Activated naive CD8-positive, alpha-beta T cell treated with anti-CD3 and anti-CD28 coated beads for 36 hours (primary cell): ENCODE measurements around the gene PDZRN3. TPM values are rescaled to one million over a fixed set of nuclear protein-coding genes. Genes with fewer than 3 reads are reported as not detected.
"Not testable (repeated sequence)": the region's sequence is repeated elsewhere in the genome, so short reads cannot be mapped to it uniquely, and the experiment has no call there.

Experiments
- DNase-seq: peaks from one replicate; pipeline ENCODE4 v3.0.0; 2021
- H3K27ac Mint-ChIP-seq: one replicate; pipeline ENCODE4 v1.8.0; 2022; ENCODE audit warnings: mild to moderate bottlenecking, moderate library complexity, mixed read lengths
- H3K27me3 Mint-ChIP-seq: one replicate; pipeline ENCODE4 v1.8.0; 2022; ENCODE audit warnings: mild to moderate bottlenecking, mixed read lengths
- H3K36me3 Mint-ChIP-seq: one replicate; pipeline ENCODE4 v1.8.0; 2021; ENCODE audit warnings: mild to moderate bottlenecking, mixed read lengths
- H3K4me1 Mint-ChIP-seq: one replicate; pipeline ENCODE4 v1.8.0; 2021; ENCODE audit warnings: mixed read lengths
- H3K4me3 Mint-ChIP-seq: one replicate; pipeline ENCODE4 v1.8.0; 2022; ENCODE audit warnings: mild to moderate bottlenecking, moderate library complexity, mixed read lengths
- H3K9me3 Mint-ChIP-seq: one replicate; pipeline ENCODE4 v1.8.0; 2022; ENCODE audit warnings: mixed read lengths
- total RNA-seq, 2 experiments: library from RNA; stranded (reverse); gene quantifications; one replicate each; pipeline ENCODE4 v1.2.3, GENCODE V29; 2021

Gene PDZRN3
- total RNA-seq, 2 experiments from 2014 or later: not detected

DNA sequence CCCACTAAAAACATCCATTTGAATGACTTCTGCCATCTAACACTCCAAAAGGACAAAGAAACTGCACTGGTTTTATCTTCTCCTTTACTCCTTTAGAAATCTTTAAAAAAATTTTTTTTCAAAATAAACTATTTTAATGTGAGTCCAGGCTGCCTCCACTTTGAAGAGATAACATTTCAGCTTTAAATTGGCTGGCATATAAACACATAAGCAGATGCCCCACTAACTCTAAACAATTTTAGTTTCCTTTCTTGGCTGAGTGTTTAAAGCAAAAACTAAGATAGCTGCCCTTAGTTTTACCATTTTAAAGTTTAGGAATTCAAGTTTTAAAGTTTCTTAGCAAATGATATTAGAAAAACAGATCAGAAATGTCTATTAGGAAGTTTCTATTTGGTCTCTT is 39.9 kb downstream of the PDZRN3 start:
- peaks cover 6% of the 10 kb centered on the region for H3K27me3 Mint-ChIP-seq
- no peak overlapping the region for H3K4me3 Mint-ChIP-seq
- DNase-seq: no peak
- H3K36me3 Mint-ChIP-seq: no peaks in the 10 kb centered on the region
- no peak overlapping the region for H3K27ac Mint-ChIP-seq
- no peaks in the 10 kb centered on the region for H3K9me3 Mint-ChIP-seq
- H3K4me1 Mint-ChIP-seq: no peaks in the 10 kb centered on the region

DNA sequence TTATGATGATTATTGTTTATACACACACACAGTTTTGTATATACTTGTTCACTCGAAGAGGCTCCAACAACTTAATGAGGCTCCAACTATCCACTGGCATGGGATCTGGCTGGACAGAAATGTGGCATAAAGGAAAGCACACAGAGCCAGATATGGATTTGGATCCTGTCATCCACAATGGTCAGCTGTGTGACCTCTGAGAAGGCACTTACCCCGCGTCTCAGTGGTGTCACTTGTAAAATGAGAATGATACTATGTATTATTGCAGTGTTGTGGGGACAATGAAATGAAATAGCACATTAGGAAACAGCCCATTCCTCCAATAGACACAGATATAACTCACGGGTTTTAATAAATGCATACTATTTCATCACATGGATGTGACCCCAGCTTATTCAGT is 42.2 kb downstream of the PDZRN3 start:
- Mint-ChIP-seq H3K36me3 (no peaks in the 10 kb centered on the region), H3K27ac (no peak overlapping the region), H3K4me3 (no peak overlapping the region), H3K27me3 (peaks cover 9% of the 10 kb centered on the region), H3K9me3 (no peaks in the 10 kb centered on the region), H3K4me1 (no peaks in the 10 kb centered on the region)
- no peak for DNase-seq

- H3K27ac Mint-ChIP-seq: no peak overlapping the region
- no peaks in the 10 kb centered on the region for H3K36me3 Mint-ChIP-seq
- H3K4me1 Mint-ChIP-seq: no peaks in the 10 kb centered on the region
- no peaks in the 10 kb centered on the region for H3K9me3 Mint-ChIP-seq
- no peak for DNase-seq
- no peak overlapping the region for H3K4me3 Mint-ChIP-seq
- peaks cover 9% of the 10 kb centered on the region for H3K27me3 Mint-ChIP-seq
Measured at GRCh38 chr3:73581134-73581846, 43.5 kb downstream of the PDZRN3 start.

- H3K27me3 Mint-ChIP-seq: peaks cover 11% of the 10 kb centered on the region
- no peaks in the 10 kb centered on the region for H3K4me1 Mint-ChIP-seq
- no peak overlapping the region for H3K4me3 Mint-ChIP-seq
- no peaks in the 10 kb centered on the region for H3K9me3 Mint-ChIP-seq
- H3K36me3 Mint-ChIP-seq: no peaks in the 10 kb centered on the region
- H3K27ac Mint-ChIP-seq: no peak overlapping the region
- DNase-seq: no peak
Measured at GRCh38 chr3:73580343-73580742, 44.4 kb downstream of the PDZRN3 start.

GRCh38 chr3:73577704-73578103 is 47.0 kb downstream of the PDZRN3 start:
- Mint-ChIP-seq H3K27ac (no peak overlapping the region), H3K36me3 (no peaks in the 10 kb centered on the region), H3K9me3 (no peaks in the 10 kb centered on the region), H3K4me3 (no peak overlapping the region), H3K27me3 (peaks cover 17% of the 10 kb centered on the region), H3K4me1 (no peaks in the 10 kb centered on the region)
- no peak for DNase-seq

DNA sequence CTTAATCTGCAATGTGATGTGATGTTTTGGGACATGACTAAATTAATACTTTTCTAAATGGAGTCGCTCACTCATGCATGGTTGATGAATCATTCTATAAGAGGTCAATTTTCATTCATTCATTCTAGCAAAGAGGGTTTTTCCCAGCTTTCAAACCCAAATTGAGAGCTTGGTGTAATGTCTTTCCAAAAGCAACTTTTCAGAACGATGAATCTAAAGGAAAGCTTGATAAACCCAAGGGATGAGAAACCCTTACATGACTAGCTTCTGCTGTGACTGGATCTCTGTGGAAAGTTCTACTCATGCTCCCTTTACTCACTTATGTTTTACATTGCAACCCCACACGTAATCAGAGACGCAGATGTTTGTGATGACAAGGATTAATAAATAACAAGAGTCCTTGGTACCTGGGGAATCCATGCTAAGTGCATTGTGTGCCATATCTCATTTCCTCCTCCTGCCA is 47.7 kb downstream of the PDZRN3 start:
- Mint-ChIP-seq H3K9me3 (no peaks in the 10 kb centered on the region), H3K4me1 (no peaks in the 10 kb centered on the region), H3K4me3 (no peak overlapping the region), H3K27ac (no peak overlapping the region), H3K36me3 (no peaks in the 10 kb centered on the region), H3K27me3 (peaks cover 24% of the 10 kb centered on the region)
- no peak for DNase-seq

DNA sequence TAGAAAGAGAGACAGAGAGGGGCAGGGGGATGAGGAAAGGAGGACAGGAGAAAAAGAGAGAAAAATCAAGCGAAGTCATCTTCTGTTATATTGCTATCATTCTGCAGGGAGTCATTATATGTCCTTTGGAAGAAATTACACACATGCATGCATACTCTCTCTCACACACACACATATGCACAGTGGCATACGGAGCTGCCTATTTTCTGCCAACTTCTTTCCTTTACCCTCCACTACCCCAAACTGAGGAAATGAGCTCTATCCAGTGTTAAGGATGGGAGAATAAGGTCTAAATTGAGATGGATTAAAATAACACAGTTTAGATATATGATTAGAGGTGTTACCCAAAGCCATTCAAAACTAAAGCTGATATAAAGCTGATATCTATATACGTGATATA is 48.8 kb downstream of the PDZRN3 start:
- H3K27ac Mint-ChIP-seq: no peak overlapping the region
- no peaks in the 10 kb centered on the region for H3K4me1 Mint-ChIP-seq
- H3K36me3 Mint-ChIP-seq: no peaks in the 10 kb centered on the region
- H3K27me3 Mint-ChIP-seq: peaks cover 35% of the 10 kb centered on the region
- no peak overlapping the region for H3K4me3 Mint-ChIP-seq
- no peaks in the 10 kb centered on the region for H3K9me3 Mint-ChIP-seq
- no peak for DNase-seq

DNA sequence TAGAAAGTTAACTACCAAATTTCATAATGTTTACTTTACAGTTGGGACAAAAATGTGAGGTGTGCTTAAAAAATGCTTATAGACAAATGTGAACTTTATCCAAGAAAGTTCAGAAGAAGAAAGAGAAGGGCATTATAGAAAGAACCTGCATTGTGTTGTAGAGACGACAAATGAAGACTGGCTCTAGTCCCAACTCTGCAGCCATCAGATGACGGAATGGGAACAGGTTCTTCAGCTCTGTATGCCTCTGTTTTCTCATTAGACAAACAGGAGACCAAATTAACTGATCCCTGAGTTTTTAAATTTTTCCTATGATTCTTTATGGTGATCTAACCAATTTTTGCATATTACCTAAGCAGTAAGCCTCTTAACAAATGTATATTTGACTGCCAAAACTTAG is 49.2 kb downstream of the PDZRN3 start:
- no peaks in the 10 kb centered on the region for H3K36me3 Mint-ChIP-seq
- DNase-seq: no peak
- no peak overlapping the region for H3K27ac Mint-ChIP-seq
- H3K4me3 Mint-ChIP-seq: no peak overlapping the region
- H3K27me3 Mint-ChIP-seq: peaks cover 39% of the 10 kb centered on the region
- H3K4me1 Mint-ChIP-seq: no peaks in the 10 kb centered on the region
- H3K9me3 Mint-ChIP-seq: no peaks in the 10 kb centered on the region

DNA sequence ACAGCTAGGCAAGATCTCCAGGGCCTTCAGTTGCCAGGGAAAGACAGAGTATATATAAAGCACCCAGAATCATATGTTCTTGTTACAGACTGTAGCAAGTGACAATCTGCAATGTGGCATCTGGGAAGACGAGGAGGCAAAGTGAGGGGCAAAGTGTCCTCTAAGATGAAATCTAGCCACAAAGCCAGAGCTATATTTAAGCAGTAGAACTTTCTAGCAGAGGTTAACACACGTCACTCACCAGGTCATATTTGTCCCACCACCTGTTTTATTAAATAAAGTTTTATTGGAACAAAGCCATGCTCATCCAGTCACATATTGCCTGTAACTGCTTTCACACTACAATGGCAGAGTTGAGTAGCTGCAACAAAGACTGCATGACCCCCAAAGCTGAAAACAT is 51.5 kb downstream of the PDZRN3 start:
- no peak overlapping the region for H3K27ac Mint-ChIP-seq
- H3K4me3 Mint-ChIP-seq: no peak overlapping the region
- H3K27me3 Mint-ChIP-seq: peaks cover 51% of the 10 kb centered on the region
- no peaks in the 10 kb centered on the region for H3K9me3 Mint-ChIP-seq
- H3K36me3 Mint-ChIP-seq: no peaks in the 10 kb centered on the region
- DNase-seq: no peak
- no peaks in the 10 kb centered on the region for H3K4me1 Mint-ChIP-seq

- no peak for DNase-seq
- Mint-ChIP-seq H3K9me3 (no peaks in the 10 kb centered on the region), H3K4me1 (no peaks in the 10 kb centered on the region), H3K27me3 (peaks cover 51% of the 10 kb centered on the region), H3K27ac (no peak overlapping the region), H3K4me3 (no peak overlapping the region), H3K36me3 (no peaks in the 10 kb centered on the region)
Measured at GRCh38 chr3:73572368-73572767, 52.4 kb downstream of the PDZRN3 start.

- no peak overlapping the region for H3K27ac Mint-ChIP-seq
- H3K9me3 Mint-ChIP-seq: no peaks in the 10 kb centered on the region
- H3K4me3 Mint-ChIP-seq: no peak overlapping the region
- no peaks in the 10 kb centered on the region for H3K4me1 Mint-ChIP-seq
- no peaks in the 10 kb centered on the region for H3K36me3 Mint-ChIP-seq
- no peak for DNase-seq
- peaks cover 51% of the 10 kb centered on the region for H3K27me3 Mint-ChIP-seq
Measured at GRCh38 chr3:73571238-73571794, 53.4 kb downstream of the PDZRN3 start.

- Mint-ChIP-seq H3K27me3 (peaks cover 46% of the 10 kb centered on the region), H3K4me1 (no peaks in the 10 kb centered on the region), H3K27ac (no peak overlapping the region), H3K9me3 (no peaks in the 10 kb centered on the region), H3K4me3 (no peak overlapping the region), H3K36me3 (no peaks in the 10 kb centered on the region)
- no peak for DNase-seq
Measured at GRCh38 chr3:73569246-73569760, 55.4 kb downstream of the PDZRN3 start.

DNA sequence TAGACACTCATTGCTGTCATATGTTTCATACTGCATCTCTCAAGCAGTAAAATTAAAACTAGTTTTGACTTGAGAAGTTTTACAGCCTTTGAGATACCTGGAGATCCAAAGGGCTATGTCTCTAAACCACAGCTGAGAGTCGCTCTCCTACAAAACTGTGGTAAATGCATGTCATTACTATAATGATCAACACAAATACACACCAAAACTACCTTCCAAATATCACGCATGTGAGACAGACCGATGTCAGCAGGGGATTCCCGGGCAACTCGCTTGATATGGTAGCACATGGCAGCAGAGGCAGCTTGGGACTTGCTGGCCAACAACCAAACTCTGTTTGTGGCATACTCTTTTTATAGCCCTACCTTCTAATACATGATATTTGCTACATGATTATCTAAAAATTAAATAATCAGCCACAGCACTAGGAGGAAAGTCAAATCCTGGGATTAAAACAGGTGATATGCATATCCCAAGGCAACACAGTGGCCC is 56.3 kb downstream of the PDZRN3 start:
- H3K4me3 Mint-ChIP-seq: no peak overlapping the region
- no peak for DNase-seq
- H3K9me3 Mint-ChIP-seq: no peaks in the 10 kb centered on the region
- no peaks in the 10 kb centered on the region for H3K36me3 Mint-ChIP-seq
- H3K4me1 Mint-ChIP-seq: no peaks in the 10 kb centered on the region
- peaks cover 44% of the 10 kb centered on the region for H3K27me3 Mint-ChIP-seq
- H3K27ac Mint-ChIP-seq: no peak overlapping the region

DNA sequence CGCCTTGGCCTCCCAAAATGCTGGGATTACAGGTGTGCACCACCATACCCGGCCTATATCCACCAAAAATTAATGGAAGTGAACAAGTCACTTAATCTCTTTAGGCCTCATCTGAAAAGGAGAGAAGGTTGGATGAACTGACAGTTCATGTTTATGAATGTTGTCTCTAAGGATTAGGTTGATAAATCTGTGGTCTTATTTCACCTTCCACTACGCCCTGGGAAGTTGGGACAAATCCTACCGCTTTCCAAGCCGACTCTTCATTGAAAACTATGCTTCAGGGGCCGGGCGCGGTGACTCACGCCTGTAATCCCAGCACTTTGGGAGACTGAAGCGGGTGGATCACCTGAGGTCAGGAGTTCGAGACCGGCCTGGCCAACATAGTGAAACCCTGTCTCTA is 59.4 kb downstream of the PDZRN3 start:
- not testable (repeated sequence) for H3K9me3 Mint-ChIP-seq, DNase-seq, H3K4me3 Mint-ChIP-seq, H3K4me1 Mint-ChIP-seq, H3K36me3 Mint-ChIP-seq, H3K27ac Mint-ChIP-seq
- peaks cover 14% of the 10 kb centered on the region for H3K27me3 Mint-ChIP-seq

DNA sequence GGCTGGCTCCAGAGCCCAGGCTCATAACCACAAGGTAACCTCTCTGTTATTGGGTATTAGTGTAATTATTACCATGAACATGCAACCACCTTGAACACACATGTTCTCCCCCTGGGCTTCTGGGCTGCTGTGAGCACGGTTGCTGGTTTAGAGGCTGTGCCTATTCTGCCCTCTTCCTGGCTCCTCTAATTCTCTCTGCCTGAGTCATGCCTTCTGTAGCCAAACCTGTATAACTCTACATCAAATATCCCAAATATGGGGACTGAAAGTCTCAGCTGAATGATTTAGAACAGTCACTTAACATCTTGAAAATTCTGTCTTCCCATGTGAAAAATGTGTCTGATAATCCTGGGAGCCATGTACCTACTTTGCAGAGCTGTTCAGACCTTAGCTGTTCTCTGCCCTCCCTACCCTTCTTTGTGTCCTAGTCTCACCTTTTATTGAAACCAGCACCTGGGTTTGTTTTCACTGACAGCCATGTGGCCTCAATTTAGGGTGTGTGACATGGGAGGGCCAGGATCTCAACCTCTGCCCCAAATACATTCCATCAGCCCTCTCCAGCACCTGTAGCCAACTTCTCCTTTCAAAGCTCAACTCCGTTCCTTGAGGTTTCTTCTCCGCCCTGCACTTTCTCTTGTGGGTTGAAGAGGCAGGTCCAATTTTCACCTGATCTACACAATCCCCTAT is 60.7 kb downstream of the PDZRN3 start:
- Mint-ChIP-seq H3K4me1 (no peaks in the 10 kb centered on the region), H3K27ac (no peak overlapping the region), H3K27me3 (peaks cover under 1% of the 10 kb centered on the region), H3K4me3 (no peak overlapping the region), H3K36me3 (no peaks in the 10 kb centered on the region), H3K9me3 (no peaks in the 10 kb centered on the region)
- no peak for DNase-seq
